T-helper 22 cell (primary cell): ENCODE results near the gene EFCC1.

Source experiments
- DNase-seq: peaks from one replicate; pipeline ENCODE4 v3.0.0-alpha.2; 2020; ENCODE audit warnings: low read depth

The EFCC1 gene

GRCh38 chr3:129014793-129015345 is 13.8 kb downstream of the EFCC1 start:
- DNase-seq = no peak

- peak; percentile 20 for DNase-seq
These were observed 14.4 kb downstream of the EFCC1 start for GRCh38 chr3:129015388-129016105.

DNA sequence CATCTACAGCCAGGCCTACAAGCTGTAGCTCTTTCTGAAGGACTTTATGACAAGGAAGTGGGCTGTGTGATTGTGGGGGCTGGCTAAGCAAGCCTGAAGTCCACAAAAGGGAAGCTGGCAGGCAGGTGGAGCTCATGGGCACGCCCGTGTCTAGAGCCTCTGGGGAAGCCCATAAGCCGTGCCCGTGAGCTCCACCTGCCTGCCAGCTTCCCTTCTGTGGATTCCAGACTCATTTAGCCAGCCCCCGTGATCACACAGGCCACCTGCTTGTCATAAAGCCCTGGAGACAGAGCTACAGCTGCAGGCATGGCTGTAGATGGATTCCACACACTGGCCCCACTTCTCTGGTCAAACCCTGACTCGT is 15.2 kb downstream of the EFCC1 start:
- DNase-seq = peak; percentile 30

DNA sequence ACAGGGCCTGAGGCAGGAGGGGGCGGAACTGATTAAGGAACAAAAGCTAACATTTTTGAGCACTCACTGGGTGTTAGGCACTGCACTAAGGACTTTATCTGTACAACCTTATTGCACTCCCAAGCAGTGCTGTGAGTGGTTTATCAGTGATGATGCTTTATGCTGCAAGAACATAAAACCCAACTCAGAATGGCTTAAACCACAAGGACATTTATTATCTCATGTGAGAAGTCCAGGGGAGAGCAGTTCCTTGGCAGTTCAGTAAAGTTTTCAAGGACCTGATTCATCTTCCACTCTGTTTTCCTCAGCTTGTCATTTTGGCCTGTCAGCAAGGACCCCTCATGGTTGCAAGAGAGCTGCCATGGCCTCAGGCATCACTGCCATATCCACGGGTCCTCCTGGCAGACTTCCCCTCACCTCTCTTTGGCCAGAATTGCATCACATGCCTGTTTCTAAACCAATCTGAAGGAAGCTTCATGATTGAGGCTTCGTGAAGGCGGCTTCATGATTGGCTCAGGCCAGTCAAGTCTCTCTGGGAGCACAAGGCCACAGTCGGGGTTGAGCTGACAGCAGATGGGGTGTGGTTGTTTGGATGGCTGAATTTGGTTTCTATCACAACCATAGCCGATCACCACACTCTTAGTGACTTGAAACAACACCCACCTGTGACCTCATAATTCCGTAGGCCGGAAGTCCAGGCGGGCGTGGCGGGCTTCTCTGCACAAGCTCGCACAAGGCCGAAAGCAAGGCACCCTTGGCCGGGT is 15.8 kb downstream of the EFCC1 start:
- DNase-seq = no peak

DNA sequence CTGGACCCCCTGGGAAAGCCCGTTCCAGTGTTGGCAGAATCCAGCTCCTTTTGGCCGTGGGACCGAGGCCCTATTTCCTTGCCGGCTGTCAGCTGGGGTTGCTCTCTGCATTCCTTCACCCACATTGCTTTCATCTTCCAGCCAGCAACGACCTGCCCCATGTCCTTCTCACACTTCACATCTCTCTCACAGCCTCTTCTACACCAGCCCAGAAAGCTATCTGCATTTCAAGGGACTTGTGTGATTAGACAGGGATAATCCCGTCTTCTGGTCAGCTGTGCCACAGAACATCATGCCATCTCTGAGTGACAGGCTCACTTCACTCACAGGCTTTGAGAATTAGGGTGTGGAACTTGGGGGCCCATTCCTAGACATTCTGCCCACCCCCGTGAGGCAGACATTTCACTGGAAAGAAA is 16.4 kb downstream of the EFCC1 start:
- DNase-seq = no peak

GRCh38 chr3:129018271-129018670 is 17.2 kb downstream of the EFCC1 start:
- DNase-seq = no peak

DNA sequence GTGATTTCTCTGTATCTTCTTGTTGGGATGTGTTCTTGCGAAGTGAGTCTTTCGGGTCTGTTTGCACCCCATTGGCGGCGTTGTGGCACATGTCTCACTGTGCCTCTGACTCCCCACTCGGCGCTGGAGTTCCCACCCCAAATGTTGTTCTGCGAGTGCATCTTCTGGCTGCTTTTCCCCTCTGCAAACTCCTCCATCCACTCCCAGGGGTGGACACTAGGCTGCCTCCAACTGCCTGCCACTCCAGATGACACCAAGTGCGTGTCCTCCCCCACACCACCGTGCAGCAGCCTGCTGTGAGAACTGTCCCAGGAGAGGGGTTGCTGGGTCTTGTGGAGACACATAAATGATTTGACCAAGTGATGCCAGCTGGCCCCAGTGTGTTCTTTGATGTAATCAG is 17.6 kb downstream of the EFCC1 start:
- no peak for DNase-seq

- DNase-seq = no peak
These were observed 18.2 kb downstream of the EFCC1 start for GRCh38 chr3:129019266-129019665.

- DNase-seq = no peak
These were observed 19.6 kb downstream of the EFCC1 start for GRCh38 chr3:129020691-129021090.

DNA sequence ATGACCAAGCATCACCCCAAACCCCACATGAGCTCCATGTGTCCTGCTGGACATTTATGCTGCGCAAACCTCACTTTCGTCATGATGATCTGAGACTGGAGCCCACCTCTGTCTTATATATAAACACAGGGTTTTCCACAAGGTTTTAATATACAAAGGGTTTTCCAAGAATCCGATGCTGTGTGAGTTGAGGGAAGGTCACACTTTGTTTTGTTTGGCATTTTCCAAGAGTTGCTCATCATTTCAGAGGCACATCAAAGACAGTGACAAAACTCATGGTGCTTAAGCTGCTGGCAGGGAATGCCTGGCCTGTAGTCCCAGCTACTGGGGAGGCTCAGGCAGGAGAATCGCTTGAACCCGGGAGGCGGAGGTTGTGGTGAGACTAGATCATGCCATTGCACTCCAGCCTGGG is 20.0 kb downstream of the EFCC1 start:
- DNase-seq = no peak

- no peak for DNase-seq
These were observed 21.3 kb downstream of the EFCC1 start for GRCh38 chr3:129022114-129023007.

DNA sequence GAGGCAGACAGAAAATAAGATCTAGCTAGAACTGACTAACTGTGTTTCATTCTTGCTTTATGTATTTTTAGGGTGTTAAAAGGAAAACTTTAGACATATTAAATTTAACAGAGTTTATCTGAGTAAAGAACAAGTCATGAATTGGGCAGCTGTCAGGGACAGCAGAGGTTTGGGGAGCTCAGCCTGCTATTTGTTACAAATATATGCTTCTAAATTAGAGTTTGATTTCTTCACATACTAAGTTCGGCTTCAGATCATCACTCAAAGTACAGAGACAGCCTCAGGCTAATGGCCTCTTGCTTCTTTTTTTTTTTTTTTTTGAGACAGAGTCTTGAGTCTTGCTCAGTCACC is 21.9 kb downstream of the EFCC1 start:
- DNase-seq = no peak

DNA sequence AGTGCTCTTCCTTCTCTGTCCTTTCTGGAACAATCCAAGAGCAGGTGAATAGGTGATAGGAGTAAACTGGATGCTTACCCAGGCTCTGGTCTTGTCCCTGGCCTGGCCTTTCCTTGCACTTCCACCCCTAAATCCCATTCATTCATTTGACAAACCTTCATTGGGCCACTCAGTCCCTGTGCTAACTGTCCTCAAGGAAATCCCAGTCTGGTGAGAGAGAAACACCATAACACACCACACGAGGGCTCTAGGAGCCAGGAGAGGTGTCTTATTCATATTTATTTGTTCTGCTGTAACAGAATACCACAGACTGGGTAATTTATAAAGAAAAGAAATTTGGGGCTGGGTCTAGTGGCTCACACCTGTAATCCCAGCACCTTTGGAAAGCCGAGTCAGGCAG is 22.8 kb downstream of the EFCC1 start:
- no peak for DNase-seq

DNA sequence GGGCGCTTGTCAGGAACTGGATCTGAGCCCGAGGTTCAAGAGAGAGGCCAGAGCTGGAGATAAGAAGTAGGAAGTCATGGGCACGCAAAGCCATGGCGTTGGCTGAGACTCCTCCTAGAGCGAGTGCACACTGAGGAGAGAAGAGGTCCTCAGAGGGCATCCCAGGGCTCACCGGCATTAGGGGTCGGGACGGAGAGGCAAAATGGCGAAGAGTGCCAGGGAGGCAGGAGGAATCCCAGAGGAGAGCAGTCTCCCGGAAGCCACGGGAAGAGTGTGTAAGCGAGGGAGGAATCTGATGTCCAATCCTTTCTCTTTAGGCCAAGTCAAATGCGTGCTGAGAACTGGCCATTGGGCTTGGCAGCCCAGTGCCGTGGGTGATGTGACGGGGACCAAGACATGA is 24.0 kb downstream of the EFCC1 start:
- DNase-seq = no peak

DNA sequence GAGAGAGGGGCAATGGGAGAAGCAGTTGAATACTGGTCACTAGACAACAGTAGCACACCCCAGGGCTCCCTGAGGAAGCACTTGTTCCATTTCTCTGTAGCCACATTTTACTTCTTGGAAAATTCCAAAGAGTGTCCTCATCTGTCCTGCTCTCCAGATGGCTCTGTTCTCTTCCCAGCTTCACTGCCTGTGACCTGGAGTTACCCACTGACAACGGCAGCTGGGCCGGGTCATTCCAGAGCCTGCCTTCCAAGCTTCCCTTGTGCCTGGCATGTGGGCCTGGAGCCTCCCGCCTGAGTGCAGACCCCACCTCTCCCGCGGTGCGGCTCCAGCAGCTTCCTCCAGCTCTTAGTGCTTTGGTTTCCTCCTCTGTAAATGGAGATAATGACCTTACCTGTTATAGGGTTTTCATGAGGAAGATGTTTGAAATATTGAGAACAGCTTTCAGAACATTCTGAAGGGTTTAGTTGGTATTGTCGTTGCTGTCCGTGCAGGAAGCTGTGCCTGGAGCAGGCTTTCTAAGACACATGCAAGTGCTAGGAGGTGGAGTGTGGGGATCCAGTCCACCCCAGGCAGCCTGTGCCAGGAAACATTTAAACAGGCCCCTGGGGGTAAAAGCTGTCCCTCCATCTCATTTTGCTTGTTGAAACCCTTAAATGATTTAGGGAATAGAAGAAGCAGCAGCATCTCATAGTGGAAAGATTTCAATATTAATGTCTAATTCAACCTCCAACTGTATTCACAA is 24.8 kb downstream of the EFCC1 start:
- DNase-seq = no peak

DNA sequence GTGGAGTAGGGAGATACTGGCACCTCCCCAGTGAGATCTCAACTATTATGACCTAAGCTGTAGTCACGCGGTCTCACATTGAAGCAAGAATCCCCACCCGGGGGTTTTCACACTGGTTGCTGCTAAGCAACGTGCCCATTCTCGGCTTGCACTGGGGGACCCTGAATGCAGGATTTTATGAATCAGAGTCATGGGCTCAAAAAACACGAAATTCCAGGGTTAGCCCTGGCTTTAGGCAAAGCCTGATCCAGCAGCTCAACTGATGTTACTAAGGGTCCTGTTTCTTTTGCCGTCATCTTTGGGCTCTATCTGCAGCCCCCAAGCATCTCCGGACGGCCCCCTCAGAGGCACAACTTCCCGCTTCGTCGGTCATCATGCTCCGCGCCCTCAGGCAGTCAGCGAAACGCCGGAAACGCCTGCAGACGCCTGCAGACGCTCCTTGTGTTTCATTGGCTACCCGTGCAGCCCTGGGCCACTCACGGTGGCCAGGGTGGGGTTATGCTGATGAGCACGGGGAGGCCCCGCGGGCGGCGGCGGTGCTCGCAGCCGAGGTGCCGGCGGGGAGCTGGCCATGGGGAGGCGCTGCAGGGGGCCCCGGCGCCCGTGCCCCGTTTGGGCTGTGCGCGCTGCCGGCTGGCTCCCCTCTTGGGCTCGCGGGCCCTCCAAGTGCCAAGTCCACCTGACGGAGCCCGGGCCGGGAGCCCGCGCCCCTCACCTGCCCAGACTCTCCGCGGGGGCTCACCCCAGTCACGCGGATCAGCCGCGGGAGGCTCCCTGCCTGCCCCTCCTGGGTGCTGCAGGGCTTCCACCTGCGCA is 25.8 kb downstream of the EFCC1 start:
- DNase-seq = peak; percentile 87

GRCh38 chr3:129027544-129027880 is 26.4 kb downstream of the EFCC1 start:
- no peak for DNase-seq

GRCh38 chr3:129028866-129029265 is 27.8 kb downstream of the EFCC1 start:
- DNase-seq = no peak

- no peak for DNase-seq
These were observed 29.5 kb downstream of the EFCC1 start for GRCh38 chr3:129030611-129031010.

DNA sequence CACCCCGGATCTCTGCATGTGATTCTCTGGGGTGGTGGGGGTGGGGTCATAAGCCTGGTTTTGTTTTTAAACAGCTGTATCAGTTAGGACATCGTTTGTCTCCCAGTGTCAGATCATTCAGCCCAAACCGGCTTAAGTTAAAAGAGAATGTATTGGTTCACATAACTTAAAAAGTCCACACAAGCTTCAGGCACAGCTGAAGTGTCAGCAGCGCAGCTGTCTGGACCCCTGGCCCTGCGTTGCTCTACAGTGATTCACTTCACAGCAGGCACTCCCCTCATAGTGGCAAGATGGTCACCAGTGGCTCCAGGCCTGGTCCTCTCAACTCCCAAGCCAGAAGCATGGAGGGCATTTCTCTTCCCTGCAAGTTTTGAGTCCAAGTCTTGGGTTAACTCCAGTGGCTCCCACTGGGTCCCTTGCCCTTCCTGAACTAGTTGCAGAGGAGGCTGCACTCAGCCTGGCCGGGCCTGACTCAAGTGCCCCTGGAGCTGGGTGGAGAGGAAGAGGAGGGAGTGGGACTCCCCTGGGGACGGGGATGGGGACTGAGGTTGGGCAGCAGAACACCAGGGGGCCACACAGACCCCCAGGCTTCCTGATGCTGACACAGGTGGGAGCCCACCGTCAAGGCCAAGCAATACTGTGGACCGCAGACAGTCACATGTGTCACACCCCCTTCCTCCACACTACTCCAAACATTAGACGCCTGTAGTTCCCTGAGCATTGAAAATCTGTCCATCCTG is 30.5 kb downstream of the EFCC1 start:
- DNase-seq = no peak
